HG02678 (cell line): ENCODE results near the gene NPR3.

Source experiments
- ATAC-seq: cut with Tn5 transposase; IDR thresholded peaks from one replicate; pipeline ENCODE4 v1.9.1; 2021; ENCODE audit warnings: mild to moderate bottlenecking, moderate library complexity; ENCODE audit not compliant: unreplicated experiment

NPR3 gene

DNA sequence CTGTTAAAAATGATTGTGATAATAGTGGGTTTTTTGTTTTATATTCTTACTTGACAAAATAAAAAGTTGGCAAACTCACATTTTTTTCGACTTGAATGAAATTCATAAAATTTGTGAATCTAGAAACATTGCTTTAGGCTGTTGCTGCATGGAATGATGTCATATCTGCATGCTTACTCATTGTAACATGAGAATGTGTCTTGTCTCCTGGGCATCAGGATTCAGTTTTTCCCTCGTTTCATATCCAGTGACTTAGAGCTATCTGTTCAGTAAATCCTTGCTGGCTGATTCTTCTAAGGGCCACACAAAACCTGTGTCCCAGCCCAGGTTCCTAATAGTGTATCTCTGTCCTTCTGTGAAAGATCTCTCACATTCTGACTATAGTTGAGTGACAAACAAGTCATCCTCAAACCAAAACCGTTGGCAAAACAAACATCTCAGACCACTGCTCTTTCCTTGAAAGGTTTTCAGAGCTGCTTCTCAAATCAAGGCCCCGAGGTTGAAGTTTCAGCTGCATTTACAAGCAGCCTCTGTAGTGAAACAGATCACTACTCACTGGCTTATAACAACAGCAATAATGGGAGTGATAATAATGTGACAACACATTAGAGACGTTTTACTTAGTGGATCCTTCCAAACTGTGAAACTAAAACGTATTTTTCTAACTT, 95.0 kb downstream of the NPR3 start:
- no peak for ATAC-seq

- ATAC-seq: no peak
Measured at GRCh38 chr5:32808783-32809182, 97.7 kb downstream of the NPR3 start.

- ATAC-seq: no peak
Measured at GRCh38 chr5:32810804-32811203, 99.7 kb downstream of the NPR3 start.

- ATAC-seq: no peak
Measured at GRCh38 chr5:32812399-32812798, 101.3 kb downstream of the NPR3 start.

DNA sequence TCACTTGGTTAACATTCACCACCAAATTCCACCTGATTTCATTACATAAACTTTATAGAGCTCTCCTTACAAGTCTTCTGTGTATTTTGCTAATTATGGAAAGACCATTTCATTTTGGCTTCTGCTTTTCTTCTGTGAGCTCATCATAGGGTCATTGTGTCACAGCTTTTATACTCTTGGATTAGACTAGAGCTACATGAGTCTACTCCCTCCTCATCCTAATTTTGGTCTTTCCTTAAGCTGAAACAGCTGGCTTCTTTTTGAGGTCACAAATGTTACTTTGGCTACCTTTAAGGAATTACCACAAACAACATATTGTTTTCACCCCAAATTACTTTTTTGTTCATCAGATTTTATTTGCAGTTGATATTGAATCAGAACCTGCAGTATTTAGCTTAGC, 103.0 kb downstream of the NPR3 start:
- ATAC-seq: no peak

DNA sequence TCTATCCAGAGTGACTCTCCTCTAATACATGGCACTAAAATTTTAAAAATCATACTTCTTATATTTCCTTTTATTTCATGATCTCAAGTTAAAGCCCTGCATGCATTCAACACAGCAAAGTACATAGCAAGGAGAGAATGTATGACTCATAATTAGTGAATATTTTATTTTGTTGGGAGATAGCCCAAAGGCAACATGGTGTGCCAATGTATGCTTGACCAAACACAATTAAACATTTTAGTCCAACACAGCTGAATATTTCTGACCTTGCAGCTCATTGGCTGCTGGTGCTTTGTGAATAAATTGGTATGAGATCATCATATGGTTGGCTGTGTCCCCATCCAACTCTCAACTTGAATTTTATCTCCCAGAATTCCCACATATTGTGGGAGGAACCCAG, 103.5 kb downstream of the NPR3 start:
- no peak for ATAC-seq

DNA sequence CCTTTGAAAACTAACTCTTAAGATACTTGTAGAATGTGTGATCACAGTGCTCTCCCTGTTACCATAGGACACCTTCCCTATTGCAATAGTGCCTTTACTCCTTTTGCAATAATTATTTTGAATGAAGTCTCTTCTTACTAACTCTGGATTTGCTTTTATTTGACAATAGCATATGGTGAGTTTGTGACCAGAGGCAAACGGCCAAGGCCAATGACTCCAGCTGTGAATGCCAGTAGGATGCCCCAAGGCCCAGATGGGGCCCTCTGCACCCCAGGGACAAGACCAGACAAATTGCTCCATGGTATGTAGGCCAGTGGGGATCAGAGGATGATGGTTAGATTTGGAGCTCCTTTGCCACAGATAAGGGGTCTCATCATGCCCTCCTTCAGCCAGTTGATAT, 116.9 kb downstream of the NPR3 start:
- no peak for ATAC-seq

DNA sequence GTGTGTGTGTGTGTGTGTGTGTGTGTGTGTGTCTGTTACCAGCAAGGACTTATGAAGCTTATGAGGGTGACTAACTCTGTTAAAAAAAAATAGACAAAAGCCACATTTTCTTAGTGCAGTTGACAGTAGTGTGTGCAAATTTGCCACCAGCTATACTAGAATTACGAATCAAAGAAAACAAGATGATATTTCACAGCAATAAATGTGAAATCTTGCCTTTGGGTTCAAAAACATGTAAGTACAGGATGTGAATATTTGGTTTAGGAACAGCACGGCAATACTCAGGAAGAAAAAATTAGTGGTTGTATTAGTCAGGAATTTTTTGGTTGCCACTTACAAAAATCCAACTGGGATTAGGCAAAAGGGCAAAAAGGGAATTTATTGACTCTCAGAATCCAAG, 117.4 kb downstream of the NPR3 start:
- no peak for ATAC-seq

DNA sequence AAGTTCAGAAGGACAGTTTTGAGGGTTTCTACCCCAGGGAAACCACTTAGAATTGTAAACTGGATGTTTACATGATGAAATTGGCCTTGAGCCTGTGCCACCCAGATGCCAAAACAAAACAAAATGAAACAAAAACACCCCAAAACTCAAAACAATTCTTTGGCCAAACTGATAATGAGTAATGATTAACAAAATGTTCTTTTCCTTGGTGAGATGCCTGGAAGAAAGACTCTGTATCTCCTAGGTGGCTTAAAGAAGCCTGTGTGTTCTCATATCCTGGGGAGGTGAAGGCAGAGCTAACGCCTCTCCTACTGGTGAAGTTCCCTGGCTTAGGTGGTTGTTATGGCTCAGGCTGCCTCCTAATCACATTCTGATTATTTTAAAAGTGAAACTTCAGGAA, 120.5 kb downstream of the NPR3 start:
- no peak for ATAC-seq

GRCh38 chr5:32833127-32833526, 122.0 kb downstream of the NPR3 start:
- ATAC-seq: no peak

DNA sequence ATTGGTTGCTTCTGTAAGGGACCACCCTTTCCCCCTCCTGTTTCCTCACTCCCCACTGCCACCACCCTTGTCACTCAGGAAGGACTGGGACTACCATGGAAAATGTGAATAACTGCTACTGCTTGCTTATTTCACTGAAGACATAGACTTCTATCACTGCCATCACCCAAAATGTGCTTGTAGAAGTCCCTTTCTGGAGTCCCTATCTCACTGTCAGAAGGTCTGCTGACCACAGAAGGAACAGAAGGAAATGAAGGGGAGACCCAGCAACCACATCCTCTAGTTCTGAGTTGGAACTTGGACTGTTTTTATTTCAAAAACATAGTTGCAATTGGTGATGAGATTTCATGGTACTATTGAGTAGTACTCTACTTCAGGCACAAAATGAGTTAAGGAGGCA, 122.5 kb downstream of the NPR3 start:
- ATAC-seq: no peak

GRCh38 chr5:32834251-32834650, 123.1 kb downstream of the NPR3 start:
- ATAC-seq: no peak

- no peak for ATAC-seq
Measured at GRCh38 chr5:32836176-32836575, 125.1 kb downstream of the NPR3 start.

DNA sequence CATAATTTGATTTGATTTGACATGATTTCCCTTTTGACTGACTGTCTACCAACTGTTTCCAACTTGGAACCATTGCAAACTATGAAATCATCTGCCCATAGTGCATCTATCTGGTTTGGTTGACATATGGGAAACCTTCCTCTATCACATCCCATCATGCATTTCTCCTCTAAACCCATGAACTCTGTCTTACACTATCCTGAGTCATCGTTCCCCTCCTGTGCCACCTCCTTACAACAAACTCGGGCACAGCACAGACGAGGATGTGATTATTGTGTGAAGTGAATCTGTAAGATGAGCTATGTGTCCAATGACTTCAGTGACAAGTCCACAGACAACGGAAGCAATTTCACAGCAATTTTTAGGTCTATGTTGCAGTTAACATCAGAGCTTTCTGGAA, 126.1 kb downstream of the NPR3 start:
- ATAC-seq: no peak

DNA sequence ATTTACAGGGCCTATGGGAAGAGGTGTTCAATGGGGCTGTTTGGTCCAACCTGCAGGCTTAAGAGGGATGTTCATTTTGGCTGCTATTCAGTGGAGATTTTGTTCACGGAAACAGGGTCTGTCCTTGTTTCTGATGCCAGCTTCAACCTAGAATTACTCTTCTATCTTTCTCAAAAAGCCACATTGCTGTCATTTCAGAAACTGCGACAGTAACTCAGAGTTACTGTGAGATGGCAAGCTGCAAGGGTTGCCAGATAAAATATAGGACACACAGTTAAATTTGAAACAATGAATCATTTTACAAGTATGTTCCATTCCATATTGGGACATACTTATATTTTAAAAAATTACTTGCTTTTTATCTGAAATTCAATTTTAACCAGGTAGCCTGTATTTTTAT, 128.0 kb downstream of the NPR3 start:
- ATAC-seq: no peak

DNA sequence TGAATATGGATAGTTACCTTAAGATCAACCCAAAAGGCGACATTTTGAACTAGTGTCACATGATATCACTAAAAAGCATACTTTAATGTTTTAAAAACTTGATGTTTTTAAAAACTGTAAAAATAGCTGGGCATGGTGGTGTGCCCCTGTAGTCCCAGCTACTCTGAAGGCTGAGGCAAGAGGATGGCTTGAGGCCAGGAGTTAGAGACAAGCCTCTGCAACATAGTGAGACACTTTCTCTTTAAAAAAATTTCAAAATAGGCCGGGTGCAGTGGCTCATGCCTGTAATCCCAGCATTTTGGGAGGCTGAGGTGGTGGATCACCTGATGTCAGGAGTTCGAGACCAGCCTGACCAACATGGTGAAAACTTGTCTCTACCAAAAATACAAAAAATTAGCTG, 129.5 kb downstream of the NPR3 start:
- ATAC-seq: no peak
